A549 (cell line): Measurements from ENCODE around the gene NOS2. TPM values are rescaled to one million over a fixed set of nuclear protein-coding genes. Genes with fewer than 3 reads are reported as not detected.

Source experiments
- ATAC-seq, 2 experiments: fragments of 200-7000 bp in 1 of 2; fragments of >200 bp in 1 of 2; cut with Nextera tagmentation in 1 of 2; cut with Tn5 transposase in 1 of 2; 3 replicates each; pipeline versions ENCODE4 v1.8.0 to v1.9.1; 2018 to 2020; ENCODE audit warnings: mild to moderate bottlenecking in 1 of 2, moderate library complexity in 1 of 2
- CTCF ChIA-PET: fragments of 300-600 bp; sonication (Branson Sonifier 250); formaldehyde crosslinking; extraction: SDS; loops from one replicate; lab custom pipeline; 2021; ENCODE audit warnings: antibody characterized with exemption, inconsistent platforms; lab: Yijun Ruan, JAX
- POLR2A ChIA-PET: fragments of 350-600 bp; formaldehyde crosslinking; extraction: SDS; loops from one replicate; lab custom pipeline; 2021; ENCODE audit warnings: antibody characterized with exemption, inconsistent platforms; lab: Yijun Ruan, JAX
- DNase-seq, 2 experiments: peaks; one replicate each; pipeline versions ENCODE4 v3.0.0 to v3.0.0-alpha.2; 2011 to 2016; ENCODE audit warnings: low read depth in 1 of 2, low spot score in 1 of 2
- FAIRE-seq: peaks from 2 replicates; lab custom pipeline; 2011; peaks lifted over from hg19 to GRCh38; lab: Jason Lieb, UNC
- H3K27ac ChIP-seq, 2 experiments: fragments of >200 bp; sonication (Bioruptor Twin); formaldehyde crosslinking; 3 replicates each; pipeline ENCODE4 v1.5.1; 2016 to 2017
- H3K4me1 ChIP-seq: fragments of >200 bp; sonication (Bioruptor Twin); formaldehyde crosslinking; 3 replicates; pipeline ENCODE4 v1.6.1; 2016
- H3K4me2 ChIP-seq: fragments of >200 bp; sonication (Bioruptor Twin); formaldehyde crosslinking; 3 replicates; pipeline ENCODE4 v1.6.1; 2016
- H3K4me3 ChIP-seq: fragments of >200 bp; sonication (Bioruptor Twin); formaldehyde crosslinking; 3 replicates; pipeline ENCODE4 v1.5.1; 2016
- H3K9me3 ChIP-seq: fragments of >200 bp; sonication (Bioruptor Twin); formaldehyde crosslinking; 3 replicates; pipeline ENCODE4 v1.6.1; 2016
- ATOH8 ChIP-seq: fragments of 250-450 bp; sonication (Bioruptor Pico); IDR thresholded peaks from 2 replicates; pipeline ENCODE4 v1.5.0; 2020; ENCODE audit warnings: low read depth, mild to moderate bottlenecking, moderate library complexity
- BHLHE40 ChIP-seq: IDR thresholded peaks from 2 replicates; pipeline ENCODE4 v1.6.1; 2012; ENCODE audit warnings: low read depth, low read length, inconsistent platforms
- CBX8 ChIP-seq: fragments of 200-600 bp; sonication (generic); IDR thresholded peaks from 2 replicates; pipeline ENCODE4 v1.6.1; 2016
- CHD2 ChIP-seq: fragments of 150-350 bp; IDR thresholded peaks from 2 replicates; pipeline ENCODE4 v1.6.1; 2014; ENCODE audit warnings: low read length; ENCODE audit not compliant: partially characterized antibody
- CHD4 ChIP-seq: fragments of 200-600 bp; sonication (generic); IDR thresholded peaks from 2 replicates; pipeline ENCODE4 v1.6.1; 2016; ENCODE audit warnings: antibody characterized with exemption, mild to moderate bottlenecking, borderline replicate concordance
- CTCF ChIP-seq: fragments of >200 bp; sonication (Bioruptor Twin); formaldehyde crosslinking; IDR thresholded peaks from 3 replicates; pipeline ENCODE4 v1.5.1; 2016
- EHF ChIP-seq: fragments of 250-450 bp; sonication (Bioruptor Pico); IDR thresholded peaks from 2 replicates; pipeline ENCODE4 v1.5.0; 2020; ENCODE audit warnings: mild to moderate bottlenecking
- EHMT2 ChIP-seq: fragments of 200-600 bp; sonication (generic); IDR thresholded peaks from 2 replicates; pipeline ENCODE4 v1.6.1; 2016; ENCODE audit warnings: antibody characterized with exemption, low read depth, mild to moderate bottlenecking, moderate library complexity
- EP300 ChIP-seq, 2 experiments: fragments of >200 bp; sonication (Bioruptor Twin); formaldehyde crosslinking; IDR thresholded peaks; 2 replicates in 1 of 2; 3 replicates in 1 of 2; pipeline ENCODE4 v1.6.1; 2016 to 2017
- GATA3 ChIP-seq: IDR thresholded peaks from 2 replicates; pipeline ENCODE4 v1.6.1; 2012; ENCODE audit warnings: borderline replicate concordance
- HOXB5 ChIP-seq: fragments of 250-450 bp; sonication (Bioruptor Pico); IDR thresholded peaks from 2 replicates; pipeline ENCODE4 v1.5.0; 2020; ENCODE audit warnings: mild to moderate bottlenecking, moderate library complexity
- KDM1A ChIP-seq: fragments of 200-600 bp; sonication (generic); IDR thresholded peaks from 2 replicates; pipeline ENCODE4 v1.6.1; 2016; ENCODE audit warnings: low read depth, mild to moderate bottlenecking
- MAX ChIP-seq: IDR thresholded peaks from 2 replicates; pipeline ENCODE4 v1.6.1; 2012
- MAZ ChIP-seq: fragments of 150-350 bp; IDR thresholded peaks from 2 replicates; pipeline ENCODE4 v1.6.1; 2014; ENCODE audit warnings: antibody characterized with exemption, low read depth, low read length, borderline replicate concordance
- NFE2L2 ChIP-seq: fragments of 150-350 bp; conservative IDR thresholded peaks from 2 replicates; pipeline ENCODE4 v1.6.1; 2014; ENCODE audit warnings: low read length
- NPAS2 ChIP-seq: fragments of 250-450 bp; sonication (Bioruptor Pico); IDR thresholded peaks from 2 replicates; pipeline ENCODE4 v1.8.0; 2022; ENCODE audit warnings: mild to moderate bottlenecking, moderate library complexity, borderline replicate concordance
- PBX3 ChIP-seq: IDR thresholded peaks from 2 replicates; pipeline ENCODE4 v1.6.1; 2012
- PHF8 ChIP-seq: fragments of 200-600 bp; sonication (generic); IDR thresholded peaks from 2 replicates; pipeline ENCODE4 v1.6.1; 2016; ENCODE audit warnings: low read depth, mild to moderate bottlenecking, antibody characterized with exemption, moderate library complexity, borderline replicate concordance
- RAD21 ChIP-seq, 2 experiments: fragments of >200 bp in 1 of 2; sonication (Bioruptor Twin) in 1 of 2; formaldehyde crosslinking in 1 of 2; IDR thresholded peaks in 1 of 2; conservative IDR thresholded peaks in 1 of 2; 2 replicates in 1 of 2; 3 replicates in 1 of 2; pipeline ENCODE4 v1.6.1; 2012 to 2018; ENCODE audit warnings: inconsistent platforms in 1 of 2
- RCOR1 ChIP-seq: fragments of 150-350 bp; IDR thresholded peaks from 2 replicates; pipeline ENCODE4 v1.6.1; 2014; ENCODE audit warnings: antibody characterized with exemption, low read length, low read depth
- RFX5 ChIP-seq: fragments of 450-650 bp; IDR thresholded peaks from 2 replicates; pipeline ENCODE4 v1.7.1; 2014; ENCODE audit warnings: antibody characterized with exemption, mild to moderate bottlenecking, moderate library complexity
- RNF2 ChIP-seq: fragments of 200-600 bp; sonication (generic); IDR thresholded peaks from 2 replicates; pipeline ENCODE4 v1.6.1; 2016; ENCODE audit warnings: low read depth, mild to moderate bottlenecking, antibody characterized with exemption, moderate library complexity, borderline replicate concordance
- SMC3 ChIP-seq: fragments of >200 bp; sonication (Bioruptor Twin); formaldehyde crosslinking; IDR thresholded peaks from 3 replicates; pipeline ENCODE4 v1.6.1; 2018; ENCODE audit warnings: inconsistent platforms
- TFCP2L1 ChIP-seq: fragments of 250-450 bp; sonication (Bioruptor Pico); IDR thresholded peaks from 2 replicates; pipeline ENCODE4 v1.5.0; 2021; ENCODE audit warnings: mild to moderate bottlenecking
- TP53 ChIP-seq: fragments of 250-450 bp; sonication (Bioruptor Pico); IDR thresholded peaks from 2 replicates; pipeline ENCODE4 v1.5.0; 2021; ENCODE audit warnings: mild to moderate bottlenecking, moderate library complexity
- USF2 ChIP-seq: fragments of 450-650 bp; IDR thresholded peaks from 2 replicates; pipeline ENCODE4 v1.6.1; 2014; ENCODE audit warnings: antibody characterized with exemption
- ZC3H11A ChIP-seq: fragments of 450-650 bp; IDR thresholded peaks from 2 replicates; pipeline ENCODE4 v1.6.1; 2014; ENCODE audit warnings: antibody characterized with exemption, mild to moderate bottlenecking
- WGBS: methylation state at CpG from one replicate; pipeline ENCODE4 v1.1.6; 2017; ENCODE audit errors: missing lambda C conversion rate; 5-methylcytosine and 5-hydroxymethylcytosine counted together
- polyA plus RNA-seq, 4 experiments: library from polyadenylated mRNA; depleted of rRNA in 3 of 4; stranded (reverse); fragments of >200 nt; fragmentation: RNase III in 1 of 4; extraction: RNeasy Plus Mini Kit Qiagen cat#74134 plus additional on column Dnase treatment in 1 of 4; gene quantifications; 2 replicates in 3 of 4; 3 replicates in 1 of 4; pipeline ENCODE4 v1.2.3, GENCODE V29; 2011 to 2017
- TF ChIP-seq, protein P1 (sequence below): fragments of >200 bp; sonication (Bioruptor Twin); formaldehyde crosslinking; IDR thresholded peaks from 3 replicates; pipeline ENCODE4 v1.6.1; 2016

Gene NOS2
- polyA plus RNA-seq, 2 of the 4 experiments (the other 2 are of a cell fraction), result 0.08 to 0.17 TPM

DNA sequence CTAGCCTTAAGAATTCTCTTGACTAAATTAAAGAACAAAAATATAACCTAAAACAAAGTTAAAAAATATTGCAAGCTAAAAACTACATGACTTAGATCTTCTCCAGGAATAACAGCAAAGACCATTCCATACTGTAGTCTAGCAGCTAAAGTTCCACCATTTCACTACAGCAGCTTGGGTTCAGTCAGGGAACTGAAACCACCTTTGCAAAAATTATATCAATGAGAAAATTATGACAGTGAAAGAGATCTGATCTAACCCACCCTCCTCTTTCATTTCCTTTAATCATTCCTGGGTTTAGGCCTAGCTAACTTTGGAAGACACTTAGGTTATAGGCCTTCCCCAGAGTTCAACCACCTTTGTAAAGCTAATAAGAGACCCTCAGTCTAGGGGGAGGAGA lies 36.3 kb upstream of the NOS2 start:
- CTCF ChIA-PET, result interaction anchor here (1.5 to 2.9 kb wide), 5 partner anchors 13 to 77 kb away, joined by 4 to 10 read pairs (median 6); no protein-coding TSS in a partner anchor
- H3K4me3 ChIP-seq, result no peak overlapping the region
- no peaks in the 10 kb centered on the region for H3K4me1 ChIP-seq
- no peak for DNase-seq
- no peak for FAIRE-seq
- TF ChIP-seq USF2 (no peak), RNF2 (no peak), NFE2L2 (no peak), HOXB5 (CRISPR knock-in tag) (no peak), TP53 (CRISPR knock-in tag) (no peak), RFX5 (no peak), RCOR1 (no peak), MAX (no peak), ATOH8 (CRISPR knock-in tag) (no peak), TFCP2L1 (CRISPR knock-in tag) (no peak)
- TF ChIP-seq, protein P1, sequence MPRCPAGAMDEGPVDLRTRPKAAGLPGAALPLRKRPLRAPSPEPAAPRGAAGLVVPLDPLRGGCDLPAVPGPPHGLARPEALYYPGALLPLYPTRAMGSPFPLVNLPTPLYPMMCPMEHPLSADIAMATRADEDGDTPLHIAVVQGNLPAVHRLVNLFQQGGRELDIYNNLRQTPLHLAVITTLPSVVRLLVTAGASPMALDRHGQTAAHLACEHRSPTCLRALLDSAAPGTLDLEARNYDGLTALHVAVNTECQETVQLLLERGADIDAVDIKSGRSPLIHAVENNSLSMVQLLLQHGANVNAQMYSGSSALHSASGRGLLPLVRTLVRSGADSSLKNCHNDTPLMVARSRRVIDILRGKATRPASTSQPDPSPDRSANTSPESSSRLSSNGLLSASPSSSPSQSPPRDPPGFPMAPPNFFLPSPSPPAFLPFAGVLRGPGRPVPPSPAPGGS, result no peak
- TF ChIP-seq, all 56 proteins: peak for 0
- ATAC-seq, result no peak
- POLR2A ChIA-PET, result no interaction called here
- no peak overlapping the region for H3K4me2 ChIP-seq
- no peak overlapping the region for H3K27ac ChIP-seq
- H3K9me3 ChIP-seq, result no peaks in the 10 kb centered on the region

- Histone ChIP-seq H3K4me1 (no peaks in the 10 kb centered on the region), H3K9me3 (no peaks in the 10 kb centered on the region), H3K27ac (no peak overlapping the region), H3K4me3 (no peak overlapping the region), H3K4me2 (no peak overlapping the region)
- CTCF ChIA-PET, result interaction anchor here (1.3 to 4.6 kb wide), 9 partner anchors 11 to 177 kb away, joined by 3 to 23 read pairs (median 5); no protein-coding TSS in a partner anchor
- FAIRE-seq, result no peak
- 17% methylated on average over 3 of the region's 3 CpGs for WGBS
- TF ChIP-seq SMC3, result no peak
- no peak for TF ChIP-seq CBX8
- no peak for TF ChIP-seq EHMT2
- TF ChIP-seq BHLHE40, result no peak
- no peak for TF ChIP-seq EP300 (IDR thresholded peaks at IDR 0.05)
- no peak for TF ChIP-seq PBX3
- no peak for TF ChIP-seq GATA3
- no peak for TF ChIP-seq PHF8
- TF ChIP-seq RAD21 (conservative IDR thresholded peaks at IDR 0.05 in 1 of 2, IDR thresholded peaks at IDR 0.05 in 1 of 2), result no peak
- no peak for TF ChIP-seq ATOH8 (CRISPR knock-in tag)
- TF ChIP-seq CHD2, result no peak
- TF ChIP-seq ZC3H11A, result no peak
- no peak for TF ChIP-seq MAZ
- no peak for TF ChIP-seq KDM1A
- no peak for TF ChIP-seq CTCF
- no peak for TF ChIP-seq EHF (CRISPR knock-in tag)
- no peak for TF ChIP-seq CHD4
- no peak for TF ChIP-seq NPAS2
- POLR2A ChIA-PET, result no interaction called here
- DNase-seq, result no peak
- ATAC-seq, result no peak
Observed at GRCh38 chr17:27834571-27834970, 34.2 kb upstream of the NOS2 start.
